HCT116 (cell line): ENCODE data around the gene RASAL2. TPM values are rescaled to one million over a fixed set of nuclear protein-coding genes. Genes with fewer than 3 reads are reported as not detected.
A peak's percentile ranks its signal among the peaks of the same experiment; 100 is the strongest.

Experiments used
- ATAC-seq: fragments of 200-7000 bp; cut with Tn5 transposase; 2 replicates; pipeline ENCODE4 v1.9.1; 2020; ENCODE audit warnings: mild to moderate bottlenecking, moderate library complexity
- BruUV-seq: library from RNA; stranded (reverse); fragments of 400-500 nt; replicated peaks from 2 replicates; lab custom pipeline; 2021; lab: Mats Ljungman, UMichigan
- CTCF ChIA-PET: fragments of 300-600 bp; sonication (Branson Sonifier 250); formaldehyde crosslinking; loops from one replicate; lab custom pipeline; 2021; ENCODE audit warnings: antibody characterized with exemption; lab: Charles Lee
- POLR2A ChIA-PET: fragments of 300-600, 350-600 bp; sonication (Branson Sonifier 250); formaldehyde crosslinking; loops from one replicate; lab custom pipeline; 2021; ENCODE audit warnings: antibody characterized with exemption; lab: Charles Lee
- RAD21 ChIA-PET, 2 experiments: fragments of 300-600 bp; sonication (Branson Sonifier 250); formaldehyde crosslinking; loops; one replicate each; lab custom pipeline; 2023; ENCODE audit warnings: low total read pairs in 2 of 2; ENCODE audit not compliant: uncharacterized antibody in 2 of 2, unreplicated experiment in 2 of 2, low non-redundant PET in 1 of 2; lab: Charles Lee
- DNase-seq: peaks from one replicate; pipeline ENCODE4 v3.0.0-alpha.2; 2010; ENCODE audit warnings: low read depth, low spot score
- H2AFZ ChIP-seq: fragments of 200-600 bp; shearing (Covaris generic), sonication (generic); 2 replicates; pipeline ENCODE4 v1.6.1; 2017; ENCODE audit warnings: low read depth, mixed run types, mixed read lengths, antibody characterized with exemption, low read length; ENCODE audit not compliant: poor library complexity, severe bottlenecking
- H3K27ac ChIP-seq: 2 replicates; pipeline ENCODE4 v1.5.1; 2012; ENCODE audit warnings: low read depth, low read length
- H3K27me3 ChIP-seq: fragments of 200-600 bp; sonication (generic); 2 replicates; pipeline ENCODE4 v1.6.1; 2016; ENCODE audit warnings: mixed run types, low read length, mixed read lengths; ENCODE audit not compliant: insufficient read depth
- H3K36me3 ChIP-seq, 2 experiments: fragments of 200-500 bp in 1 of 2; fragments of 200-600 bp in 1 of 2; sonication (Bioruptor generic) in 1 of 2; sonication (generic) in 1 of 2; 2 replicates each; pipeline versions ENCODE4 v1.5.1 to v1.6.1; 2014 to 2016; ENCODE audit warnings: low read length in 2 of 2, inconsistent platforms in 1 of 2, mixed read lengths in 1 of 2, mixed run types in 1 of 2; ENCODE audit not compliant: insufficient read depth in 2 of 2, control insufficient read depth in 1 of 2
- H3K4me1 ChIP-seq, 2 experiments: fragments of 200-600 bp in 1 of 2; sonication (generic) in 1 of 2; 2 replicates each; pipeline versions ENCODE4 v1.5.1 to v1.6.1; 2012 to 2017; ENCODE audit warnings: low read length in 2 of 2, inconsistent platforms in 1 of 2, mild to moderate bottlenecking in 1 of 2, mixed read lengths in 1 of 2, mixed run types in 1 of 2, moderate library complexity in 1 of 2; ENCODE audit not compliant: insufficient read depth in 2 of 2, control insufficient read depth in 1 of 2
- H3K4me2 ChIP-seq: fragments of 200-600 bp; sonication (generic); 2 replicates; pipeline ENCODE4 v1.6.1; 2017; ENCODE audit warnings: mixed run types, low read length, mixed read lengths
- H3K4me3 ChIP-seq, 2 experiments: fragments of 200-600 bp in 1 of 2; sonication (generic) in 1 of 2; replicated peaks in 1 of 2; 2 replicates each; pipeline ENCODE4 v1.5.1; 2011 to 2016; ENCODE audit warnings: low read length in 2 of 2, control low read depth in 1 of 2, low read depth in 1 of 2, mild to moderate bottlenecking in 1 of 2, mixed read lengths in 1 of 2, mixed run types in 1 of 2
- H3K79me2 ChIP-seq: fragments of 200-600 bp; sonication (generic); 2 replicates; pipeline ENCODE4 v1.6.1; 2017; ENCODE audit warnings: mild to moderate bottlenecking, mixed run types, low read length, moderate library complexity, mixed read lengths; ENCODE audit not compliant: insufficient read depth
- H3K9ac ChIP-seq: fragments of 200-600 bp; sonication (generic); 2 replicates; pipeline ENCODE4 v1.6.1; 2016; ENCODE audit warnings: low read length, mixed read lengths
- H3K9me2 ChIP-seq: fragments of 200-600 bp; sonication (generic), shearing (Covaris generic); 2 replicates; pipeline ENCODE4 v1.6.1; 2017; ENCODE audit warnings: mixed run types, mild to moderate bottlenecking, moderate library complexity; ENCODE audit not compliant: insufficient read depth
- H3K9me3 ChIP-seq, 2 experiments: fragments of 200-500 bp in 1 of 2; fragments of 200-600 bp in 1 of 2; sonication (Bioruptor generic) in 1 of 2; sonication (generic) in 1 of 2; 2 replicates each; pipeline ENCODE4 v1.6.1; 2014 to 2017; ENCODE audit warnings: low read length in 2 of 2, mixed read lengths in 2 of 2, inconsistent platforms in 1 of 2, low read depth in 1 of 2, mild to moderate bottlenecking in 1 of 2, mixed run types in 1 of 2, moderate library complexity in 1 of 2; ENCODE audit not compliant: control insufficient read depth in 1 of 2, insufficient read depth in 1 of 2
- H4K20me1 ChIP-seq: fragments of 200-600 bp; sonication (generic), shearing (Covaris generic); 2 replicates; pipeline ENCODE4 v1.6.1; 2017; ENCODE audit warnings: mixed run types, mild to moderate bottlenecking, moderate library complexity; ENCODE audit not compliant: insufficient read depth
- ATF3 ChIP-seq: IDR thresholded peaks from 2 replicates; pipeline ENCODE4 v1.6.1; 2012
- EZH2phosphoT487 ChIP-seq: fragments of 200-600 bp; IDR thresholded peaks from 2 replicates; pipeline ENCODE4 v1.6.1; 2018; ENCODE audit warnings: antibody characterized with exemption, borderline replicate concordance
- FOSL1 ChIP-seq: IDR thresholded peaks from 2 replicates; pipeline ENCODE4 v1.6.1; 2012; ENCODE audit warnings: low read depth
- JUND ChIP-seq: IDR thresholded peaks from 2 replicates; pipeline ENCODE4 v1.6.1; 2012
- SP1 ChIP-seq: IDR thresholded peaks from 2 replicates; pipeline ENCODE4 v1.6.1; 2012; ENCODE audit warnings: low read depth
- ZBTB33 ChIP-seq: IDR thresholded peaks from 2 replicates; pipeline ENCODE4 v1.6.1; 2011; ENCODE audit warnings: mild to moderate bottlenecking, low read length, moderate library complexity; ENCODE audit not compliant: insufficient replicate concordance; ENCODE audit errors: extremely low read depth
- intact Hi-C: fragments of 100-400 bp; cut with micrococcal nuclease; formaldehyde crosslinking; loops from 2 replicates; pipeline ENCODE4 v1.10.0; 2022
- total RNA-seq: library from RNA; stranded (reverse); gene quantifications from one replicate; pipeline ENCODE4 v1.2.1, GENCODE V29; 2021; ENCODE audit not compliant: unreplicated experiment

The RASAL2 gene
- total RNA-seq, 1 experiment from 2014 or later: 11.7 TPM

- DNase-seq: peak; percentile 26
- Histone ChIP-seq H3K36me3 (no peaks in the 10 kb centered on the region), H2AFZ (no peak overlapping the region), H3K9me3 (no peaks in the 10 kb centered on the region), H3K4me3 (no peak overlapping the region), H3K4me2 (no peak overlapping the region), H3K27ac (no peak overlapping the region), H3K79me2 (no peaks in the 10 kb centered on the region), H3K4me1 (peaks cover 8 to 15% of the 10 kb centered on the region in 2 experiments; a peak in 3 of 4 replicates), H3K9me2 (no peaks in the 10 kb centered on the region), H3K27me3 (no peaks in the 10 kb centered on the region), H4K20me1 (no peaks in the 10 kb centered on the region), H3K9ac (no peak overlapping the region)
- ChIA-PET CTCF (interaction anchor here (0.8 to 1.5 kb wide), 6 partner anchors 8 to 695 kb away, joined by 3 to 16 read pairs (median 3); no protein-coding TSS in a partner anchor), POLR2A (interaction anchor here (0.6 kb wide), 1 partner anchor 702 kb away, joined by 3 read pairs; no protein-coding TSS in a partner anchor), RAD21 (interaction anchor here in 1 of 2 experiments (0.7 kb wide), 1 partner anchor 37 kb away, joined by 3 read pairs; no protein-coding TSS in a partner anchor)
- peak; percentile 59; the same call in 1 of the 2 replicates for ATAC-seq
- no TSS peak for BruUV-seq
- intact Hi-C loops: no loop called here
- no peak for TF ChIP-seq ZBTB33
- no peak for TF ChIP-seq ATF3
- no peak for TF ChIP-seq SP1
- peak; percentile 60 for TF ChIP-seq FOSL1
- TF ChIP-seq EZH2phosphoT487: no peak
- peak; percentile 32; the same call in 1 of the 2 replicates for TF ChIP-seq JUND
Measured at GRCh38 chr1:178308438-178308837, 214.5 kb downstream of the RASAL2 start.
